GM19351 (cell line): ENCODE results near the gene TTBK1.

Source experiments
- ATAC-seq: cut with Tn5 transposase; IDR thresholded peaks from one replicate; pipeline ENCODE4 v1.9.1; 2021; ENCODE audit warnings: mild to moderate bottlenecking, moderate library complexity; ENCODE audit not compliant: unreplicated experiment

The TTBK1 gene

GRCh38 chr6:43269273-43270007 is 26.2 kb downstream of the TTBK1 start:
- no peak for ATAC-seq

GRCh38 chr6:43271103-43271815 is 28.0 kb downstream of the TTBK1 start:
- ATAC-seq, result no peak

GRCh38 chr6:43271944-43272343 is 28.7 kb downstream of the TTBK1 start:
- ATAC-seq, result no peak

GRCh38 chr6:43273707-43274106 is 30.4 kb downstream of the TTBK1 start:
- no peak for ATAC-seq

GRCh38 chr6:43274127-43274915 is 31.0 kb downstream of the TTBK1 start:
- ATAC-seq, result no peak

- ATAC-seq, result no peak
Measured at GRCh38 chr6:43274916-43275597, 31.8 kb downstream of the TTBK1 start.

- no peak for ATAC-seq
Measured at GRCh38 chr6:43275801-43276576, 32.7 kb downstream of the TTBK1 start.

GRCh38 chr6:43276577-43277305 is 33.5 kb downstream of the TTBK1 start:
- no peak for ATAC-seq

- no peak for ATAC-seq
Measured at GRCh38 chr6:43277306-43277642, 34.0 kb downstream of the TTBK1 start.

GRCh38 chr6:43277643-43278523 is 34.6 kb downstream of the TTBK1 start:
- ATAC-seq, result no peak

- ATAC-seq, result no peak
Measured at GRCh38 chr6:43278524-43279078, 35.3 kb downstream of the TTBK1 start.

GRCh38 chr6:43280234-43280633 is 37.0 kb downstream of the TTBK1 start:
- ATAC-seq, result no peak

GRCh38 chr6:43282060-43282459 is 38.8 kb downstream of the TTBK1 start:
- ATAC-seq, result no peak

GRCh38 chr6:43282636-43283513 is 39.6 kb downstream of the TTBK1 start:
- ATAC-seq, result no peak

GRCh38 chr6:43283514-43283901 is 40.2 kb downstream of the TTBK1 start:
- no peak for ATAC-seq

GRCh38 chr6:43283905-43284304 is 40.6 kb downstream of the TTBK1 start:
- ATAC-seq, result no peak

GRCh38 chr6:43284991-43285781 is 41.9 kb downstream of the TTBK1 start:
- ATAC-seq, result no peak
